ENCODE results near the gene PTTG1IP.

The PTTG1IP gene

GRCh38 chr21:44908908-44909307, 35.4 kb upstream of the PTTG1IP start:
- DNase-seq = no peak

DNA sequence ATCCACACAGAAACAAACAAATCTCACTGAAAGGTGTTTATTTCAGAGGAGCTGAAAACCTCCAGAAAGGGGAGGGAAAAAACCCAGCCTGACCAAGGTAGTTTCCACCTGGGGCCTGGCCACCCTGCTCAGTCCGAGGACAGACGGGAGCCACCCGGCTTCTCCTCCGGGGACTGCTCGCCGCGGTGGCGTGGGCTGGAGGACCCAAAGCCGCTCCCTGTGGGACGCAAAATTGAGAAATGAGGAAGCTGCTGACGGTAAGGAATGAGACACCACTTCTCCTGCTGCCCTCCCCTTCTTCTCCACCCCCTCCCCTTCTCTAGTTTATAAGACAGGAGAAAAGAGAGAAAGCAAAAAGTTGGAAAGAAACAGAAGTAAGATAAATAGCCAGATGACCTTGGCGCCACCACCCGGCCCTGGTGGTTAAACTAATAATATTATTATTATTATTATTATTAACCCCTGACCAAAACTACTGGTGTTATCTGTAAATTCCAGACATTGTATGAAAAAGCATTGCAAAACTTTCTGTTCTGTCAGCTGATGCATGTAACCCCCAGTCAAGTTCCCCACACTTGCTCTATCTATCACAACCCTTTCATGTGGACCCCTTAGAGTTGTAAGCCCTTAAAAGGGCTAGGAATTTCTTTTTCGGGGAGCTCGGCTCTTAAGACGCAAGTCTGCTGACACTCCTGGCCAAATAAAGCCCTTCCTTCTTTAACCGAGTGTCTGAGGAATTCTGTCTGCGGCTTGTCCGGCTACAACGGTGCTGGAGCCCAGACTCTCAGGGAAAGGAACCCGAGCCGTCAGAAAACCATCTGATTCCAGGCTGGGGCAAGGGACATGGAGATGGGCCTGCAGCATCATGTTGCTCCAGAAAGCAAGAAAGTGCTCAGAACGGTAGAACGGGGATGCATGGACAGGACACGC, 34.7 kb upstream of the PTTG1IP start:
- no peak for DNase-seq

GRCh38 chr21:44907225-44907965, 33.9 kb upstream of the PTTG1IP start:
- peak; percentile 20 for DNase-seq

GRCh38 chr21:44905728-44906090, 32.2 kb upstream of the PTTG1IP start:
- DNase-seq = no peak

GRCh38 chr21:44905016-44905727, 31.7 kb upstream of the PTTG1IP start:
- DNase-seq = no peak

GRCh38 chr21:44904141-44904923, 30.8 kb upstream of the PTTG1IP start:
- DNase-seq = no peak

DNA sequence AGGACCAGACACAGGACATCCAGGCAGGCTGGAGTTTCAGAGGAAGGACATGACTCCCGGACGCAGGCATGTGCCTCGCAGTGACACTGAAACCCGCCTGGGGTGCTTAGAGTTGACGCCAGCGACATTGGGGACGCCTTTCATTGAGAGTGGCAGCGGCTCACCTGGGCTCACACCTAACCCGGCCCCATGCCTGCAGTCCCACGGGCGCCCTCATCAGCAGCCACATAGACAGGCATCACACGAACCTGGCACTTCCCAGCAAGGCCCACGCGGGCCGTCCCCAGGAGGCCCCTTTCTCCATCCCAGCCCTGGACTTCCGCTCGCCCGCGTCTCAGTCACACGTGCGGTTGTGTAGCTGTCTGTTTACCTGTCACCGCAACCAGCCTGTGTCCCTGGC, 30.2 kb upstream of the PTTG1IP start:
- DNase-seq = no peak

DNA sequence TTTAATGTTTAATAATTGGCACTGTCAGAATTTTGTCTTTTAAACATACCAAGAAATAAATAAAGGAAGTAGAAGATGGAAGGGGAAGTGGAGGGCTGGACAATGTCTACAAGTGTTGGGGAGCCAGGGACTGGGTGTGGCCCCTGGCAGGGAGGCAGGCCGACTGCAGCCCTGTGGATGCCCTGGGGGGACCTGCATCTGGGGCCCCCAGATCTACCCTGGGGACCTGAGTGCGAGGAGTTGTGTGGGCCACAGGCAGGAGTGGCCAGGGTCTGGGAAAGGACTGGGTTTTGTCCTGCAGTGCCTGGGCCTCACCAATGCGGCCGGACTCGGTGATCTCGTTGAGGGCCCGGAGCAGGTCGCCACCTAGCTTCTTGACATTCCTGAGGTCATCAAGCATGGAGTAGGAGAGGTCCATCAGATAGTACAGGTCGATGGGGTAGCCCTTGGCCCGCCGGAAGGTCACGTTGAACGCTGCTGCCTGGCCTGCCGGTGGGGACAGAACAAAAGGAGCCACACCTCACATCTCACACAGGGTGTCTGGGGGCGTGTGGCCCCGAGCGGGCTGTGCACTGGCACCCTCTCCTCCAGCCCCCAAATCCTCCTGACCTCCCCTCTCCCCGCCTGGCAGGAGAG, 29.7 kb upstream of the PTTG1IP start:
- no peak for DNase-seq

GRCh38 chr21:44902268-44903049, 29.0 kb upstream of the PTTG1IP start:
- no peak for DNase-seq

GRCh38 chr21:44901391-44902074, 28.0 kb upstream of the PTTG1IP start:
- no peak for DNase-seq

GRCh38 chr21:44900559-44901251, 27.2 kb upstream of the PTTG1IP start:
- no peak for DNase-seq

DNA sequence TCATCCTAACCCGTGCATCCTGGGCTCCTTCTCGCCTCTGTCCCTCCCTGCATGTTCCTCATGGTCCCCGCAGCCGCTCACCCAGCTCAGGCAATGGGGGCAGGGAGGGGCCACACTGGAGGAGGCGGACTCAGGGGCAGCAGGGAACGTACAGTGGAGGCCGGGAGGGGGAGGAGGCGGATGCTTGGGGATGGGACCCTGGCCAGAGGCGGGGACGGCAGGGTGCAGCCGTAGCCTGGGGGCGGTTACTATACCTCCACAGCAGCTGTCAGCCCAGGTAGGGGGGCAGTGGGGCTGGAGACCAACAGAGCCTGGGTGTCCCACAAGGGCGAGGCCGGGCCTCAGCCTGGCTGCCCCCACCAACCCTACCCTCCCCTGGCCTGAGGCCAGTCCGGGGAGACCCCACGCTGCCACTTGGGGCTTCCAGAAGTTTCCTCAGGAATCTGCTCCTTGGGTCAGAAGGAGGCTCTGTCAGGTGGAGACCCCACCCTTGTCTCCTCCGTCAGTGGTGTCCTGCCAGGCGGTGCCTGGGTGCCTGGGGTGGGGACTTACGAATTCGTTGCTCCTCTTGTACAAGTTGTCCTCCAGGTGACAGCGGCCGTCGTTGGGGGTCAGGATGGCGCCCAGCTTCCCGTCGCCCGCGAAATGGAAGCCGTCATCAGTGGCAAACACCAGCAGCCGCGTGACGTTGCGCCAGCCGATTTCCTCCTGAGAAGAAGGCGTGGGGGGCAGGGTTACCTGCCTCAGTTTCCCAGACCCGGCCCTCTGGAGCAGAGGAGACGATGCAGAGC, 26.5 kb upstream of the PTTG1IP start:
- DNase-seq = no peak

DNA sequence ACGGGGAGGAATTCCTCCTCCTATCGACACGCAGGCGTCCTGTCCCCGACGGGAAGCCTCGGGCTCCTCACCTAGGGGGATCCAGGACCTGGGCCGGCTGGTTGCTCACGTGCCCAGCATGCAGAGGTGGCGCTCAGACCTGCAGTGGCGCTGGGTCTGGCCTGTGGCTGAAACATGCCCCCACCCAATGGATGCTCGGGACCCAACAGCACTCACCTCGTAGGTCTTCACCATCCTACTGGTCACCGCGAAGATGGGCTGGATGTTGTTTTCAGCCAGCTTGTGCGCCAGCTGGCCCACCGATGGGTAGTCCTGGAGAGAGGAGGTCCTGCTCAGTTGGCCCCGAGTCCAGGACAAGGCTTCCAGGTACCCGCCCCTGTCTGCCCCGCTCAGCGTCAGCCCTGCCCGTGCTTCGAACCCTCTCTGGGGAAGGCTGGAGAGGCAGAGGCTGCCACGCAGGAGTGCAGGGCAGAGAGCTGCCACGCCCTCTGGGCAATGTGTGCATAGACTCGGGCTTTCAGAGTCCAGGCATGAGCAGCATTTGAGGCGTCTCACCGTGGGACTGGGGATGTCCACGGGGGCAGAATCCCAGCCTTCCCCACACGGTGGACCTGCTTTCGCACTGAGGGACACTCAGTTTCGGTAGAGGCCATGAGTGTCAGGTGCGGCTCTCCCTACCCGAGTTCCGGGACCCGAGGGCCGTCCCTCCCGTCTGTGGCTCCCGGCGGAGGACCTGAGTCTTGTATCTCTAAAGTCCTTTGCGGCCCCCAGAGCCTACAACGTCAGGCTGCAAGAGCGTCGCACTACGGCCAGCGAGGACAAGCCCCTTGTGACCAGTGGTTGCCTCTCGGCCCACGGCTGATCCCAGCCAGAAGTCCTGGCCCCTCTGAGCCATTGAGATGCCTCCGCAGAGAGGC, 25.6 kb upstream of the PTTG1IP start:
- no peak for DNase-seq

- no peak for DNase-seq
Observed at GRCh38 chr21:44898011-44898488, 24.6 kb upstream of the PTTG1IP start.

DNA sequence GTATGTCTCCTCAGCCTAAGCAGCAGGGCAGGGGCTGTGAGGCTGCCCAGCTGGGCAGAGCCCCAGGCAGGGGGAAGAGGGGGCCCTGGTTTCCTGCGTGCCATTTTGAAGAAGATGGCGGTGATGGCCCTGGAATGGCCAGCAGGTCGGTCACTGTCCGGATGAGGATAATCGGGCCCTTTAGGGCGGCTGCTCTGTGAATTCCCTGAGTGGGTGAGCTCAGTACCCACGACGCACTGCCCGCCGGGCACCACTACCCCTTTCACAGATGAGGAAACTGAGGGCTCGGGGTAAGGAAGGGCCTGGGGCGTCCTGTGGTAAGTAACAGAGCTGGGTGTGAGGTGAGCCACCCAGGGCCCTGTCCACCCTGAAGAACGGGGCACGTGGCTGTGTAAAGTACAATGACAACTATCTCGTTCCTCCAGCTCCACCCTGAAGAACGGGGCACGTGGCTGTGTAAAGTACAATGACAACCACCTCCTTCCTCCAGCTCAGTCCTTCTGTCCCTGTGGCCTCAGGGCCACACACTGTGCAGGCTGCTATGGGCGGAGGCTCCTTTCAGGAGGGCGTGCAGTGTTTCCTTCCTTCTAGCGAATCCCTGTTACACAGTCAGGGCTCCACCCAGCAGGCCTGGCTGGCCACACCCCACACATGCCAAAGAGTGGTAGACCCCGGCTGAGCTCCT, 24.0 kb upstream of the PTTG1IP start:
- no peak for DNase-seq

DNA sequence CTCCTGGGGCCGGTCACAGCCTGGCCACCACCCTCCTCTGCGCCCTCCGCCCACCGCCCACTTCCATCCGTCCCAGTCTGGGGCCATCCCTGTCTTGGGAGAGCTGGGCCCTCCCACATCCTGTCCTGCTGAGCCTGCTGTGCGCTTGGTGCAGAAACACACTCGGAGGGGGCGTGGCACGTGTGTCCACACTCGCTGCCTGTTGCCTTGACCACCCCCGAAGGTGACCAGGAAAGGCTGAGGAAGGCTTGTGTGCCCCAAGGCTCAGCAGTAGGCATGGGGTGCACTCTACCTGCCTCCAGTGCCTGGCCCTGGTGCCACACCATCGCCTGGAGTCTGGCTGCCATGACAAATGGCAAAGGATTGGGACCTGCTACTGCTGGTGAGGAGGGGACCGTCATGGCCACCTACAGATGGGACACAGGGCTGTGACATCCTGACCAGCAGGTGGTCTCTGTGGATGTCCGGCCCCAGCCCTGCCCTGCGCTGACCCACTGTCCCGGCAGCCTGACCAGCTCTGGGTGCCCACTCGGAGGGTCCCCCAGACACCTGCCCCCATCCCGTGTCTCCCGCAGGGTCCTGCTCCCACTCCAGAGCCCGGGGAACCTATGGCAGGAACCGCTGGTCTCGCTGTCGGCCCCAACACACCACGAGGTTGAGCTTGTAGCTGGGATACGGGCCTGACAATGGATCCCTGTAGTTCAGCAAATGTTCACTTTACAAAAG, 23.2 kb upstream of the PTTG1IP start:
- no peak for DNase-seq

DNA sequence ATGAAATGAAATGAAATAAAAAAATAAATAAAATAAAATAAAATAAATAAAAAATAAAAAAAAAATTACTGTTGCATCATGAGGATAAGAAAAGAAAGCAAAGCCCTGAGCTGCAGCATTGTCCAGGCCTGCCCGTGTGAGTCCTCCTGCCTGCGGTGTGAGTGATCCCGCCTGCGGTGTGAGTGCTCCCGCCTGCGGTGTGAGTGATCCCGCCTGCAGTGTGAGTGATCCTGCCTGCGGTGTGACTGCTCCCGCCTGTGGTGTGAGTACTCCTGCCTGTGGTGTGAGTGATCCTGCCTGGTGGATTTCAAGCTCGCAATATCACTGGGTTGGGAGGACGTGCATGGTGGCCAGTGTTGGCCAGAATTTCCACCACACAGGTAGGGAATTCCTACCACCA, 22.4 kb upstream of the PTTG1IP start:
- DNase-seq = no peak

Measured in CD4-positive, alpha-beta T cell treated with Interleukin-6 for 4 hours (primary cell).